Thymus (tissue), 2 donors: Measurements from ENCODE around the gene CCER1. TPM values are rescaled to one million over a fixed set of nuclear protein-coding genes. Genes with fewer than 3 reads are reported as not detected.

Experiments
- polyA plus RNA-seq: library from polyadenylated mRNA; stranded (reverse); fragments of 200-250 nt; gene quantifications from one replicate; pipeline ENCODE4 v1.2.3, GENCODE V29; 2013
- total RNA-seq: library from RNA; stranded (reverse); fragments of 120-200 nt; gene quantifications from one replicate; pipeline ENCODE4 v1.2.4, GENCODE V29; 2013
- donor health status: healthy.

The CCER1 gene
- total and polyA plus RNA-seq, 2 donors: not detected

Other genes starting within 250 kb of the CCER1 start
- 0.14 TPM for gene EPYC, start 49.8 kb upstream of the CCER1 start, total RNA-seq
- gene EPYC, start 49.8 kb upstream of the CCER1 start, polyA plus RNA-seq: 0.25 TPM
- 0.05 TPM for gene KERA, start 102.8 kb upstream of the CCER1 start, total RNA-seq
- gene KERA, start 102.8 kb upstream of the CCER1 start, polyA plus RNA-seq: 0.09 TPM
- 38.7 TPM for gene LUM, start 156.3 kb upstream of the CCER1 start, total RNA-seq
- 63.5 TPM for gene LUM, start 156.3 kb upstream of the CCER1 start, polyA plus RNA-seq
- 137 TPM for gene DCN, start 227.6 kb upstream of the CCER1 start, total RNA-seq
- 215 TPM for gene DCN, start 227.6 kb upstream of the CCER1 start, polyA plus RNA-seq